Esophagus (tissue), 2 donors: ENCODE measurements around the gene DES. TPM values are rescaled to one million over a fixed set of nuclear protein-coding genes. Genes with fewer than 3 reads are reported as not detected.

ENCODE experiments used
- H3K27ac ChIP-seq, 2 donors: one replicate each; pipeline ENCODE4 v1.5.1; 2013; ENCODE audit warnings: low read depth in 2 of 2, mild to moderate bottlenecking in 2 of 2, inconsistent platforms in 1 of 2, low read length in 1 of 2, moderate library complexity in 1 of 2
- H3K27me3 ChIP-seq, 2 donors: one replicate each; pipeline ENCODE4 v1.6.1; 2013; ENCODE audit warnings: low read length in 2 of 2, control low read depth in 1 of 2, mild to moderate bottlenecking in 1 of 2; ENCODE audit not compliant: insufficient read depth in 2 of 2, control insufficient read depth in 1 of 2
- H3K36me3 ChIP-seq, 2 donors: one replicate each; pipeline ENCODE4 v1.6.1; 2013; ENCODE audit warnings: low read length in 1 of 2; ENCODE audit not compliant: control insufficient read depth in 2 of 2, insufficient read depth in 2 of 2
- H3K4me1 ChIP-seq, 2 donors: one replicate each; pipeline ENCODE4 v1.6.1; 2013; ENCODE audit warnings: low read length in 1 of 2; ENCODE audit not compliant: control insufficient read depth in 2 of 2, insufficient read depth in 2 of 2
- H3K4me3 ChIP-seq, 2 donors: one replicate each; pipeline ENCODE4 v1.5.1; 2013; ENCODE audit warnings: low read length in 2 of 2, mild to moderate bottlenecking in 2 of 2, low read depth in 1 of 2, moderate library complexity in 1 of 2
- H3K9me3 ChIP-seq, 2 donors: one replicate each; pipeline ENCODE4 v1.6.1; 2013; ENCODE audit warnings: mild to moderate bottlenecking in 2 of 2, low read depth in 1 of 2, low read length in 1 of 2, moderate library complexity in 1 of 2; ENCODE audit not compliant: control insufficient read depth in 2 of 2, insufficient read depth in 1 of 2
- WGBS, 2 donors: extraction: QIAGEN DNeasy Blood & Tissue Kit; methylation state at CpG; one replicate each; pipeline ENCODE4 v1.1.7; 2013; 5-methylcytosine and 5-hydroxymethylcytosine counted together
- polyA plus RNA-seq, 2 donors: library from polyadenylated mRNA; stranded (reverse); fragments of 200-250 nt; gene quantifications; one replicate each; pipeline ENCODE4 v1.2.3, GENCODE V29; 2013
- donor health status: healthy with polysubstance abuse.
- donor health status: Bipolar disorder and iron deficiency.

DES gene
- polyA plus RNA-seq, 2 donors: 672 to 686 TPM

GRCh38 chr2:219468410-219469185, 50.4 kb downstream of the DES start:
- H3K27me3 ChIP-seq: no peaks in the 10 kb centered on the region
- peaks cover 2% of the 10 kb centered on the region in 2 donors for H3K4me1 ChIP-seq
- no peaks in the 10 kb centered on the region for H3K36me3 ChIP-seq
- H3K27ac ChIP-seq: no peak overlapping the region
- WGBS, 2 donors: 88 to 89% methylated on average over 23 of the region's 23 CpGs
- no peak overlapping the region for H3K4me3 ChIP-seq
- no peaks in the 10 kb centered on the region for H3K9me3 ChIP-seq

- H3K27ac ChIP-seq: no peak overlapping the region
- WGBS, 2 donors: 78 to 82% methylated on average over 16 of the region's 16 CpGs
- H3K27me3 ChIP-seq: no peaks in the 10 kb centered on the region
Observed at GRCh38 chr2:219469186-219469724, 51.1 kb downstream of the DES start.

GRCh38 chr2:219470429-219470828, 52.3 kb downstream of the DES start:
- Histone ChIP-seq H3K27me3 (no peaks in the 10 kb centered on the region), H3K9me3 (no peaks in the 10 kb centered on the region), H3K4me1 (peaks cover 2 to 4% of the 10 kb centered on the region in 2 donors), H3K36me3 (no peaks in the 10 kb centered on the region), H3K4me3 (no peak overlapping the region), H3K27ac (no peak overlapping the region)
- 67 to 72% methylated on average over 4 of the region's 4 CpGs for WGBS, 2 donors

More at GRCh38 chr2:219469186-219469724, 51.1 kb downstream of the DES start:
- Histone ChIP-seq H3K4me3 (no peak overlapping the region), H3K9me3 (no peaks in the 10 kb centered on the region), H3K36me3 (no peaks in the 10 kb centered on the region), H3K4me1 (peaks cover 2 to 4% of the 10 kb centered on the region in 2 donors)

GRCh38 chr2:219471476-219472371, 53.5 kb downstream of the DES start:
- Histone ChIP-seq H3K4me1 (peaks cover 0 to 4% of the 10 kb centered on the region in 2 donors), H3K36me3 (no peaks in the 10 kb centered on the region), H3K4me3 (no peak overlapping the region), H3K27me3 (no peaks in the 10 kb centered on the region), H3K9me3 (no peaks in the 10 kb centered on the region), H3K27ac (no peak overlapping the region)
- WGBS, 2 donors: 79 to 83% methylated on average over 22 of the region's 22 CpGs

- Histone ChIP-seq H3K36me3 (no peaks in the 10 kb centered on the region), H3K27me3 (no peaks in the 10 kb centered on the region), H3K27ac (no peak overlapping the region), H3K9me3 (no peaks in the 10 kb centered on the region), H3K4me1 (peaks cover 0 to 4% of the 10 kb centered on the region in 2 donors), H3K4me3 (no peak overlapping the region)
- 84% methylated on average over 7 to 12 of the region's 12 CpGs for WGBS, 2 donors
Observed at GRCh38 chr2:219472629-219473187, 54.5 kb downstream of the DES start.

- 84 to 88% methylated on average over 18 of the region's 18 CpGs for WGBS, 2 donors
- H3K9me3 ChIP-seq: no peaks in the 10 kb centered on the region
- H3K27me3 ChIP-seq: no peaks in the 10 kb centered on the region
- no peak overlapping the region for H3K4me3 ChIP-seq
- peaks cover 0 to 4% of the 10 kb centered on the region in 2 donors for H3K4me1 ChIP-seq
- no peak overlapping the region for H3K27ac ChIP-seq
- H3K36me3 ChIP-seq: no peaks in the 10 kb centered on the region
Observed at GRCh38 chr2:219473511-219473910, 55.3 kb downstream of the DES start.

- WGBS, 2 donors: 72 to 75% methylated on average over 11 of the region's 11 CpGs
- Histone ChIP-seq H3K4me1 (peaks cover 0 to 4% of the 10 kb centered on the region in 2 donors), H3K27me3 (no peaks in the 10 kb centered on the region), H3K9me3 (no peaks in the 10 kb centered on the region), H3K36me3 (no peaks in the 10 kb centered on the region), H3K27ac (no peak overlapping the region), H3K4me3 (no peak overlapping the region)
Observed at GRCh38 chr2:219474285-219475060, 56.3 kb downstream of the DES start.

- no peaks in the 10 kb centered on the region for H3K9me3 ChIP-seq
- H3K4me3 ChIP-seq: no peak overlapping the region
- no peak overlapping the region for H3K27ac ChIP-seq
- 78 to 79% methylated on average over 6 of the region's 6 CpGs for WGBS, 2 donors
- peaks cover 0 to 4% of the 10 kb centered on the region in 2 donors for H3K4me1 ChIP-seq
- H3K27me3 ChIP-seq: no peaks in the 10 kb centered on the region
- H3K36me3 ChIP-seq: no peaks in the 10 kb centered on the region
Observed at GRCh38 chr2:219475278-219475677, 57.1 kb downstream of the DES start.
